WI38 (cell line): ENCODE data around the gene OR5H2.

Source experiments
- H3K4me3 ChIP-seq: 2 replicates; pipeline ENCODE4 v1.5.1; 2011; ENCODE audit warnings: low read depth, mild to moderate bottlenecking, control low read depth, low read length
- CTCF ChIP-seq: IDR thresholded peaks from 2 replicates; pipeline ENCODE4 v1.5.1; 2012; ENCODE audit warnings: low read depth, mild to moderate bottlenecking, control low read depth, low read length

Gene OR5H2

GRCh38 chr3:98329392-98330124 is 47.3 kb downstream of the OR5H2 start:
- TF ChIP-seq CTCF: peak; percentile 55

GRCh38 chr3:98331329-98331728 is 49.0 kb downstream of the OR5H2 start:
- no peak overlapping the region for H3K4me3 ChIP-seq
- TF ChIP-seq CTCF: no peak

More at GRCh38 chr3:98329392-98330124, 47.3 kb downstream of the OR5H2 start:
- no peak overlapping the region for H3K4me3 ChIP-seq
